ENCODE measurements around the gene TFEB. TPM values are rescaled to one million over a fixed set of nuclear protein-coding genes. Genes with fewer than 3 reads are reported as not detected.

Gene TFEB
- total RNA-seq, 1 experiment from 2014 or later: 7.3 TPM

GRCh38 chr6:41674231-41675000 lies 61.0 kb downstream of the TFEB start:
- intact Hi-C loops (cut with micrococcal nuclease; ENCODE audit: unreplicated experiment): no loop called here
- CTCF ChIA-PET: no interaction called here
- TF ChIP-seq, protein P1, sequence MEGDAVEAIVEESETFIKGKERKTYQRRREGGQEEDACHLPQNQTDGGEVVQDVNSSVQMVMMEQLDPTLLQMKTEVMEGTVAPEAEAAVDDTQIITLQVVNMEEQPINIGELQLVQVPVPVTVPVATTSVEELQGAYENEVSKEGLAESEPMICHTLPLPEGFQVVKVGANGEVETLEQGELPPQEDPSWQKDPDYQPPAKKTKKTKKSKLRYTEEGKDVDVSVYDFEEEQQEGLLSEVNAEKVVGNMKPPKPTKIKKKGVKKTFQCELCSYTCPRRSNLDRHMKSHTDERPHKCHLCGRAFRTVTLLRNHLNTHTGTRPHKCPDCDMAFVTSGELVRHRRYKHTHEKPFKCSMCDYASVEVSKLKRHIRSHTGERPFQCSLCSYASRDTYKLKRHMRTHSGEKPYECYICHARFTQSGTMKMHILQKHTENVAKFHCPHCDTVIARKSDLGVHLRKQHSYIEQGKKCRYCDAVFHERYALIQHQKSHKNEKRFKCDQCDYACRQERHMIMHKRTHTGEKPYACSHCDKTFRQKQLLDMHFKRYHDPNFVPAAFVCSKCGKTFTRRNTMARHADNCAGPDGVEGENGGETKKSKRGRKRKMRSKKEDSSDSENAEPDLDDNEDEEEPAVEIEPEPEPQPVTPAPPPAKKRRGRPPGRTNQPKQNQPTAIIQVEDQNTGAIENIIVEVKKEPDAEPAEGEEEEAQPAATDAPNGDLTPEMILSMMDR (conservative IDR thresholded peaks at IDR 0.05): no peak

DNA sequence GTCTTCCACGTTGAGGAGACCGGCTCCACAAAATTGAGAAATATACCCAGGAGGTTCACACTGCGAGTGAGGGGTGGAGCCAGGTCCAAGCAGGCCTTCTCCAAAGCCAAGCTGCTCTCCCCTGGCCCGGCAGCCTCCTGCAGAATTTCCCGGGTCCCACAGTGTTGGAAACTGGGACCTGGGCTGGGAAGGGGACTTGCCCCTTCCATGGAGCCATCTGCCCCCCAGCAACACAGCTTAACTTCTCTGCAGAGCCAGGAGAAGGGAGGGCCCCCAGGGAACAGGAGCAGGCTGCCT lies 61.8 kb downstream of the TFEB start:
- Histone ChIP-seq H3K27me3 (ENCODE audit: insufficient read depth, low read depth) (peaks cover 58% of the 10 kb centered on the region), H3K4me2 (no peak overlapping the region), H3K9me2 (ENCODE audit: insufficient read depth) (no peaks in the 10 kb centered on the region), H3K36me3 (ENCODE audit: low read depth) (no peaks in the 10 kb centered on the region), H3K9me3 (ENCODE audit: insufficient read depth, low read depth) (no peaks in the 10 kb centered on the region), H4K20me1 (ENCODE audit: insufficient read depth) (no peaks in the 10 kb centered on the region), H3K79me2 (ENCODE audit: low read depth) (no peaks in the 10 kb centered on the region), H3K27ac (no peak overlapping the region), H3F3A (ENCODE audit: insufficient read depth, low read depth) (no peaks in the 10 kb centered on the region), H3K4me3 (no peak overlapping the region), H3K4me1 (replicated peaks; ENCODE audit: insufficient read depth) (no peaks in the 10 kb centered on the region), H2AFZ (no peak overlapping the region)
- no peak for DNase-seq
- CTCF ChIA-PET: interaction anchor here (0.6 kb wide), 1 partner anchor 71 kb away, joined by 3 read pairs; no protein-coding TSS in a partner anchor
- POLR2A ChIA-PET (ENCODE audit: unreplicated experiment): no interaction called here
- TF ChIP-seq, protein P1 (conservative IDR thresholded peaks at IDR 0.05): no peak
- no peak for TF ChIP-seq EZH2 (IDR thresholded peaks at IDR 0.05; ENCODE audit: low read depth)
- intact Hi-C loops (cut with micrococcal nuclease; ENCODE audit: unreplicated experiment): no loop called here
- no TSS peak for BruUV-seq (replicated peaks)

More at GRCh38 chr6:41674231-41675000, 61.0 kb downstream of the TFEB start:
- Histone ChIP-seq H3K27me3 (ENCODE audit: insufficient read depth, low read depth) (peaks cover 51% of the 10 kb centered on the region), H3K9me2 (ENCODE audit: insufficient read depth) (no peaks in the 10 kb centered on the region), H3F3A (ENCODE audit: insufficient read depth, low read depth) (no peaks in the 10 kb centered on the region), H3K9me3 (ENCODE audit: insufficient read depth, low read depth) (no peaks in the 10 kb centered on the region), H3K4me3 (no peak overlapping the region), H3K79me2 (ENCODE audit: low read depth) (no peaks in the 10 kb centered on the region), H3K27ac (no peak overlapping the region), H4K20me1 (ENCODE audit: insufficient read depth) (no peaks in the 10 kb centered on the region), H3K36me3 (ENCODE audit: low read depth) (no peaks in the 10 kb centered on the region), H3K4me2 (no peak overlapping the region), H2AFZ (no peak overlapping the region), H3K4me1 (replicated peaks; ENCODE audit: insufficient read depth) (no peaks in the 10 kb centered on the region)
- no TSS peak for BruUV-seq (replicated peaks)
- no peak for DNase-seq
- POLR2A ChIA-PET (ENCODE audit: unreplicated experiment): no interaction called here

- H4K20me1 ChIP-seq (ENCODE audit: insufficient read depth): no peaks in the 10 kb centered on the region
- H3K36me3 ChIP-seq (ENCODE audit: low read depth): no peaks in the 10 kb centered on the region
- H3K4me2 ChIP-seq: no peak overlapping the region
- H3K9me2 ChIP-seq (ENCODE audit: insufficient read depth): no peaks in the 10 kb centered on the region
- H3K4me1 ChIP-seq (replicated peaks; ENCODE audit: insufficient read depth): no peaks in the 10 kb centered on the region
- H3K79me2 ChIP-seq (ENCODE audit: low read depth): no peaks in the 10 kb centered on the region
- no peak for TF ChIP-seq EZH2 (IDR thresholded peaks at IDR 0.05; ENCODE audit: low read depth)
- TF ChIP-seq, protein P1 (conservative IDR thresholded peaks at IDR 0.05): no peak
- no peak overlapping the region for H3K4me3 ChIP-seq
- no peak overlapping the region for H2AFZ ChIP-seq
- no peaks in the 10 kb centered on the region for H3K9me3 ChIP-seq (ENCODE audit: insufficient read depth, low read depth)
- H3K27ac ChIP-seq: no peak overlapping the region
- POLR2A ChIA-PET (ENCODE audit: unreplicated experiment): no interaction called here
- BruUV-seq (replicated peaks): no TSS peak
- intact Hi-C loops (cut with micrococcal nuclease; ENCODE audit: unreplicated experiment): no loop called here
- CTCF ChIA-PET: interaction anchor here (0.6 kb wide), 1 partner anchor 70 kb away, joined by 3 read pairs; no protein-coding TSS in a partner anchor
- no peaks in the 10 kb centered on the region for H3F3A ChIP-seq (ENCODE audit: insufficient read depth, low read depth)
- H3K27me3 ChIP-seq (ENCODE audit: insufficient read depth, low read depth): peaks cover 63% of the 10 kb centered on the region
- no peak for DNase-seq
These were observed 62.3 kb downstream of the TFEB start for GRCh38 chr6:41672816-41673703.
